OCI-LY3 (cell line): ENCODE results near the gene CEP350.

Source experiments
- H2AFZ ChIP-seq: fragments of 200-600, 300-600 bp; shearing (Covaris generic); 2 replicates; pipeline ENCODE4 v1.6.0; 2014; ENCODE audit warnings: antibody characterized with exemption, low read depth, low read length
- H3K27ac ChIP-seq: fragments of 200-600, 300-600 bp; sonication (generic); 2 replicates; pipeline ENCODE4 v1.5.1; 2014; ENCODE audit warnings: mild to moderate bottlenecking, low read length, moderate library complexity, mixed read lengths
- H3K27me3 ChIP-seq: fragments of 200-600, 300-600 bp; sonication (generic); 2 replicates; pipeline ENCODE4 v1.6.1; 2014; ENCODE audit warnings: low read depth, low read length, mixed read lengths
- H3K36me3 ChIP-seq: fragments of 200-600, 300-600 bp; sonication (generic); replicated peaks from 2 replicates; pipeline ENCODE3; 2014; ENCODE audit warnings: low read depth, low read length, mixed read lengths
- H3K4me1 ChIP-seq: fragments of 300-600, 200-600 bp; sonication (generic); 2 replicates; pipeline ENCODE4 v1.6.1; 2014; ENCODE audit warnings: low read length, mixed read lengths
- H3K4me2 ChIP-seq: fragments of 200-600, 300-600 bp; sonication (generic); 2 replicates; pipeline ENCODE4 v1.6.1; 2014; ENCODE audit warnings: low read length, mixed read lengths
- H3K4me3 ChIP-seq: fragments of 300-600, 200-600 bp; sonication (generic); 2 replicates; pipeline ENCODE4 v1.5.1; 2014; ENCODE audit warnings: antibody characterized with exemption, mild to moderate bottlenecking, low read length, moderate library complexity
- H3K79me2 ChIP-seq: fragments of 300-600, 200-600 bp; shearing (Covaris generic); 2 replicates; pipeline ENCODE4 v1.6.1; 2014; ENCODE audit warnings: mild to moderate bottlenecking, low read length, mixed read lengths
- H3K9ac ChIP-seq: fragments of 300-600, 200-600 bp; shearing (Covaris generic); 2 replicates; pipeline ENCODE4 v1.6.0; 2014; ENCODE audit warnings: mild to moderate bottlenecking, low read length, moderate library complexity
- H3K9me3 ChIP-seq: fragments of 200-600, 300-600 bp; shearing (Covaris generic); 2 replicates; pipeline ENCODE4 v1.6.1; 2014; ENCODE audit warnings: low read length, mixed read lengths; ENCODE audit not compliant: insufficient read depth
- H4K20me1 ChIP-seq: fragments of 200-600, 300-600 bp; sonication (generic); 2 replicates; pipeline ENCODE4 v1.6.1; 2016; ENCODE audit warnings: low read length, mixed read lengths; ENCODE audit not compliant: insufficient read depth
- EZH2phosphoT487 ChIP-seq: fragments of 200-600 bp; shearing (Covaris generic); IDR thresholded peaks from 2 replicates; pipeline ENCODE4 v1.6.1; 2018; ENCODE audit warnings: antibody characterized with exemption, mixed run types, low read depth
- TF ChIP-seq, protein P1 (sequence below): fragments of 200-600, 300-600 bp; sonication (generic); IDR thresholded peaks from 2 replicates; pipeline ENCODE4 v1.5.1; 2014; ENCODE audit warnings: antibody characterized with exemption, low read length, low read depth

The CEP350 gene

DNA sequence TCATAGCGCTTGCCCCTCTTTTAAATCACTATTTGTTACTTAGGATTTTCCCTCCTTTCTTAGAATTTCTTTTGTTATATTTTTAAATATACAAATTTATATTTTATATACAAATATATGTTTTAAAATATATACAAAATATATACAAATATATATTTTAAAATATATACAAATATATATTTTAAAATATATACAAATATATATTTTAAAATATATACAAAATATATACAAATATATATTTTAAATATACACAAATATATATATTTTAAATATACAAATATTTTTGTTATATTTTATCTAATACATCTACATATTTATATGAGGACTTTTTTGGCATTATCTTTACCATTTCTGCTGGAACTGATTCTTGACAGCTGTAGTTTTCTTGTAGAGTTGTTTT lies 149.2 kb downstream of the CEP350 start:
- Histone ChIP-seq H3K27me3 (no peaks in the 10 kb centered on the region), H3K4me3 (no peak overlapping the region)

DNA sequence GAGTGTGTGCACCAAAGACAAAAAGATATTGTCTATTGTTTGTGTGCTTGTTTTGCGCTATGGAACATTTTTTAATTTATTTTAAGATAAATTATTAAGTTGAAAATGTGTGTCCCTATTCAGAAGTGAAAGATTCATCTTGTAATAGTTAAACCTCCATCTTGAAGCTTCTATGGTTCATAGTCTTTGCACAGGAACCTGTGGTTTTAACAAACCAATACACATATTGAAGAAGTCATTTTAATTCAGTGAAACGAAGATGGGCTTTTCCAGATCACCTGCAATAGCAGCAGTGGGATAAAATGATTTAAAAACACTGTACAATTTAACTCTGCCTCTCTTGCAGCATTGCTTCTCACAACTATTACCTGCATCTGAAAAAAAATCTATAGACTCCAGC lies 157.5 kb downstream of the CEP350 start:
- Histone ChIP-seq H3K4me1 (no peaks in the 10 kb centered on the region), H3K27ac (no peak overlapping the region), H2AFZ (no peak overlapping the region), H4K20me1 (no peaks in the 10 kb centered on the region), H3K4me3 (no peak overlapping the region), H3K9me3 (no peaks in the 10 kb centered on the region), H3K27me3 (no peaks in the 10 kb centered on the region), H3K9ac (no peak overlapping the region), H3K4me2 (no peak overlapping the region), H3K36me3 (peaks cover 29% of the 10 kb centered on the region), H3K79me2 (no peaks in the 10 kb centered on the region)
- TF ChIP-seq, protein P1, sequence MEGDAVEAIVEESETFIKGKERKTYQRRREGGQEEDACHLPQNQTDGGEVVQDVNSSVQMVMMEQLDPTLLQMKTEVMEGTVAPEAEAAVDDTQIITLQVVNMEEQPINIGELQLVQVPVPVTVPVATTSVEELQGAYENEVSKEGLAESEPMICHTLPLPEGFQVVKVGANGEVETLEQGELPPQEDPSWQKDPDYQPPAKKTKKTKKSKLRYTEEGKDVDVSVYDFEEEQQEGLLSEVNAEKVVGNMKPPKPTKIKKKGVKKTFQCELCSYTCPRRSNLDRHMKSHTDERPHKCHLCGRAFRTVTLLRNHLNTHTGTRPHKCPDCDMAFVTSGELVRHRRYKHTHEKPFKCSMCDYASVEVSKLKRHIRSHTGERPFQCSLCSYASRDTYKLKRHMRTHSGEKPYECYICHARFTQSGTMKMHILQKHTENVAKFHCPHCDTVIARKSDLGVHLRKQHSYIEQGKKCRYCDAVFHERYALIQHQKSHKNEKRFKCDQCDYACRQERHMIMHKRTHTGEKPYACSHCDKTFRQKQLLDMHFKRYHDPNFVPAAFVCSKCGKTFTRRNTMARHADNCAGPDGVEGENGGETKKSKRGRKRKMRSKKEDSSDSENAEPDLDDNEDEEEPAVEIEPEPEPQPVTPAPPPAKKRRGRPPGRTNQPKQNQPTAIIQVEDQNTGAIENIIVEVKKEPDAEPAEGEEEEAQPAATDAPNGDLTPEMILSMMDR = no peak
- TF ChIP-seq EZH2phosphoT487 = no peak

More for the DNA sequence above, 149.2 kb downstream of the CEP350 start:
- no peak overlapping the region for H3K27ac ChIP-seq
- no peak overlapping the region for H3K9ac ChIP-seq
- H2AFZ ChIP-seq = no peak overlapping the region
- no peak overlapping the region for H3K4me2 ChIP-seq
- H3K36me3 ChIP-seq = peaks cover 25% of the 10 kb centered on the region
- TF ChIP-seq EZH2phosphoT487 = no peak
- TF ChIP-seq, protein P1 = no peak
- no peaks in the 10 kb centered on the region for H3K9me3 ChIP-seq
- H3K4me1 ChIP-seq = no peaks in the 10 kb centered on the region
- H4K20me1 ChIP-seq = no peaks in the 10 kb centered on the region
- no peaks in the 10 kb centered on the region for H3K79me2 ChIP-seq

DNA sequence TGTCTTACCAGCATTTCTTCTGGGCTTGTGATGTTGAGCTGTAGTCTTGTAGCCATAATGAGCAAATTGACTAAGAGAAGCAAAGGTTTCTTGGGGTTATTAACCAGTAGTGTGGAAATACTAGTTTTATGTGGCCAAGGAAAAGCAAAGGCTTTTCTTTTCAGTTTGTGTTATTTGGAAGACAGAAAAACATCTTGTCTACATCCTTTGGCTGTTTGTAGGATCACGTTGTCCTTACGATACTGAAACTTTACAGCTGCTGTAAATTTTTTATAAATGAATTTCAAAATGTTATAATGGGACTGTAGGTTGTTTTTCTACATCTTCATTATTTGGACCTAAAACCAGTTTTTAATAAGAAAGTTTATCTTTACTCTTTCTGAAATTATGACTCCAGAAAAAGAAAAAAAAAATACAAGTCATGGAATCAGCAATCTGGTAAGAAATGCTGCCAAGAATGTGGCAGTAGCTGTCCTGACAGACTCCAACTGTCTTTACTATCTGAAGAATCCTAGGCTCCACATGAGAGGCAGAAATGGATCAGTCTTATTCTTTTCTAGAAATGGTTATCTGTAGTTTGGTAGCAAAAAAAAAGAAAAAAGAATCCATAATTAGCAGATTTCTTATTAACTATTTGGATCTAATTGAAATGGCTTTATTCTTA lies 158.5 kb downstream of the CEP350 start:
- Histone ChIP-seq H3K27me3 (no peaks in the 10 kb centered on the region), H3K4me3 (no peak overlapping the region), H3K36me3 (peaks cover 29% of the 10 kb centered on the region), H3K79me2 (no peaks in the 10 kb centered on the region), H3K27ac (no peak overlapping the region), H3K4me2 (no peak overlapping the region), H3K9ac (no peak overlapping the region), H3K4me1 (no peaks in the 10 kb centered on the region), H3K9me3 (no peaks in the 10 kb centered on the region), H4K20me1 (no peaks in the 10 kb centered on the region), H2AFZ (no peak overlapping the region)
- no peak for TF ChIP-seq EZH2phosphoT487
- TF ChIP-seq, protein P1 = no peak

DNA sequence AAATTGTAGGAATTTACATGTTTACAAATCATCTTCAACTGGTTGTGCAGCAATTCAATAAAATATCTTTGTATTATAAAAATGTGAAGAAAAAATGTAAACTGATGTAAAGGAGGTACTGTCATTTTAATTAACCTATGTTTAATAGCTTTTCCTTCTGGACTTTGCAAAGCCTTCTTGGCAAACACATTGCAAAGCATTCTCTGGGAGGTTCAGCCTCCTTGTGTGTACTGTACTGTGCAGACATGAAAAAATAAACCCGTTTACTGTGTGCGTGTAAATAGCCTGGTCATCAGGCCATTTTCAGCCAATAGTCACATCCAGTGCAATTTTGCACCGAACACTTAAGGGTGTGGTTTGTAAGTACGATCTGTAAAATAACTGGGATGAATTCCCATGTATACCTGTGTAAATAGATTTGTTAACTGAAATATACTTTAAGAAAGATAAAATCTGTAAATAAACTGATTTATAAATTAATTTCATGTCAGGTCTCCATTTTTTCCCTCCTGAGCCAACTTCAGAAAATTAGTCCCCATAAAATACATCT lies 159.9 kb downstream of the CEP350 start:
- Histone ChIP-seq H3K9ac (no peak overlapping the region), H3K4me1 (no peaks in the 10 kb centered on the region), H3K27ac (no peak overlapping the region), H3K9me3 (no peaks in the 10 kb centered on the region), H3K4me3 (no peak overlapping the region), H3K4me2 (no peak overlapping the region), H4K20me1 (no peaks in the 10 kb centered on the region), H3K79me2 (no peaks in the 10 kb centered on the region), H3K36me3 (peaks cover 29% of the 10 kb centered on the region), H2AFZ (no peak overlapping the region), H3K27me3 (no peaks in the 10 kb centered on the region)
- TF ChIP-seq, protein P1 = no peak
- no peak for TF ChIP-seq EZH2phosphoT487
